AG09319 (cell line): ENCODE data around the gene CAST.

Experiments
- DNase-seq: peaks from one replicate; pipeline ENCODE4 v3.0.0-alpha.2; 2010; ENCODE audit warnings: low read depth; ENCODE audit errors: extremely low read depth
- TF ChIP-seq, protein P1 (sequence below): IDR thresholded peaks from 2 replicates; pipeline ENCODE4 v1.5.1; 2011; ENCODE audit warnings: low read depth, mild to moderate bottlenecking, inconsistent platforms, low read length, moderate library complexity

The CAST gene

DNA sequence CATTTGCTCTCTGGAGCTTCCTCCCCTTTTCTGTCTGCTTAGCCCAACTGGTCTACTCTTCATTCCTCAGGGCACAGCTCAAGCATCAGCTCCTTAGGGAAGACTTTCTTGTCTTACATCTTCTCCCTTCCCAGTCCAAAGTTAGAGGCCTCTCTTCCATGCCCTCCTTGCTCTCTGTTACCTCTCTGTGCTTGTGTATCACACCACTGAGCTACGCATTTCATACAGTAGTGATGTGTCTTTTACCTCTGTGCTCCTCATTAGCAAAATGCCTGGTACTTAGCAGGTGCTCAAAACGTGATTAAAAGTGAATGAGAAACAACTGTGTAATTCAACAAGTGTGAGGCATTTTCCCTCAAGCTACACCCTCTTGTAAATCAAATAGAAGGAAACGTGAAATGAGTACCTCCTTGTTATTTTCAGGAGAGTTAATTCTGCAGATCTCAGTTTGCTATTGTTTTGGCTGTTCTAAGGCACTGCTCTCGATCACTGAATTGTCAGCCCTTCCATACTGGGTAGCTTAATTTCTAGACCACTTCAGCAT, 106.6 kb downstream of the CAST start:
- DNase-seq = no peak
- TF ChIP-seq, protein P1, sequence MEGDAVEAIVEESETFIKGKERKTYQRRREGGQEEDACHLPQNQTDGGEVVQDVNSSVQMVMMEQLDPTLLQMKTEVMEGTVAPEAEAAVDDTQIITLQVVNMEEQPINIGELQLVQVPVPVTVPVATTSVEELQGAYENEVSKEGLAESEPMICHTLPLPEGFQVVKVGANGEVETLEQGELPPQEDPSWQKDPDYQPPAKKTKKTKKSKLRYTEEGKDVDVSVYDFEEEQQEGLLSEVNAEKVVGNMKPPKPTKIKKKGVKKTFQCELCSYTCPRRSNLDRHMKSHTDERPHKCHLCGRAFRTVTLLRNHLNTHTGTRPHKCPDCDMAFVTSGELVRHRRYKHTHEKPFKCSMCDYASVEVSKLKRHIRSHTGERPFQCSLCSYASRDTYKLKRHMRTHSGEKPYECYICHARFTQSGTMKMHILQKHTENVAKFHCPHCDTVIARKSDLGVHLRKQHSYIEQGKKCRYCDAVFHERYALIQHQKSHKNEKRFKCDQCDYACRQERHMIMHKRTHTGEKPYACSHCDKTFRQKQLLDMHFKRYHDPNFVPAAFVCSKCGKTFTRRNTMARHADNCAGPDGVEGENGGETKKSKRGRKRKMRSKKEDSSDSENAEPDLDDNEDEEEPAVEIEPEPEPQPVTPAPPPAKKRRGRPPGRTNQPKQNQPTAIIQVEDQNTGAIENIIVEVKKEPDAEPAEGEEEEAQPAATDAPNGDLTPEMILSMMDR = no peak

GRCh38 chr5:96771395-96771794, 109.2 kb downstream of the CAST start:
- TF ChIP-seq, protein P1 = no peak
- no peak for DNase-seq

DNA sequence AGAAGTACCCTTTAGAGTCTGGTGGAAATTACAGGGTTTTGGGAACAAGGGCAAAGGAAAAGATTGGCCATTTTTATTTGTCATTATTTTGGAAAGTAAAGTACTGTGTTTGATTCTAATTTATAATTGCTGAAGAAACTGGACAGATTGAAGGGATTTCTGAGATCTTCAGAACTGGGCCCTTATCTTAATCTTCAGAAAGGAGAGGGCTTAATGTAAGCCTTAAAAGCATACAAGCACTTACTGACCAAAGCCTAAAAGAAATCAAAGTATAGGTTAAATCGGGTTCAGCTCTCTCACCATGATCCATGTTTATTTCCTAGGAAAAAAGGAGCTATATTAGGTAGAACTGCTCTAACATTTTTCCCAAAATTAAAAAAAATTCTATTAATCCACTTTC, 109.9 kb downstream of the CAST start:
- TF ChIP-seq, protein P1 = no peak
- no peak for DNase-seq

DNA sequence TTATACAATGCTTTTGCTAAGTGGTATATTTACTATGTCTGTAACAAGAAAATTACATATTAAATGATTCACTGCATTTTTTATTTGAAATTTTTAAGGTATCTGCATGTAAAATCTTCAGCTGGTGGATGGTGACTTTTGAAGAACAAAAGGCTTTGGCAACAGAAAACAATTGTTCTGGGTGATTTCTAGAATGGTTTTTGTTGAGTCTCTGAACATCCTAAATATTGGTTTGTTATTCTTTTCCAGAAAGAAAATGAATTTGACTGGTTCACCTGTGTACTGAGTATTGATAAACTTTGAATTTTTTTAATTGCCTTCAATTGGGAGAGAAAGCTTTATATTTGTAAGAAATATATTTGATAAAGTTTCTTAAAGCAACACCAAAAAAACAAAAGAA, 110.4 kb downstream of the CAST start:
- no peak for DNase-seq
- TF ChIP-seq, protein P1 = no peak

- TF ChIP-seq, protein P1 = no peak
- no peak for DNase-seq
Measured at GRCh38 chr5:96775050-96775449, 112.9 kb downstream of the CAST start.

DNA sequence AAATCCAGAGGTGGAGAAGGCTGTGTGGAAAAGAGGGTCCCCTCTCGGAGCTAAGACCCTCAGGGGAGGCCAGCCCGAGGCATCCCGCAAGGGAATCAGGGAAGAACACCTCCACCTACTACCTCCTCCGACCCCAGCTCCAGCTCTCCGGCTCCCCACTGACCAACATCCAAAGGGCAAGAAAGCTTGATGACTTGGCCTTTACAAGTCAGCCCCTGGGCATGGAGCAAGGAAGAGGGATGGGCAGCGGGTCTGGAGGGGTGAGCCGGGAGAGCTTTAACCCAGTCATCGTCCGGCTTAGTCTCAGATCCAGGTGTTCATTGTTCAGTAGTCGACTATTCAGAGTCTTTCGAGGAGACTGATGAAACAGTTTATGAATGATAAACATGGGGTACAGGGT, 113.5 kb downstream of the CAST start:
- TF ChIP-seq, protein P1 = no peak

DNA sequence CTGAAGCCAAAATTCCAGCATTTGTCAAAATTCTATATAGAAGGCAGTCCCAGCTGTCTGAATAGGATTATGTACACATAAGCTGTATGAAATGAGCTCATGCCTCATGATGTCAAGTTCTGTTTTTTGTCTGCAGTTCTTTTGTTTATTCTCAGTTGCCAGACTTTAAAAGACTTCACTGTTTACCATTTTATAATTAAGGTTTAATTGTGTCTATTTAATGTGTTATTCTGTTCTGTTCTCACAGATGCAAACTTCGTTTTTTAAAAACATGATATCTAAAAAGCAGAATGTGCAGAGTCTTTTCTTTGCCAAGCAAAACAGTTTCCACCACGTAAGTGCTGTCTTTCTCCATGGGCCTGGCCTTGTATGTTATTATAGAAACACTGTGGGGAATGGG, 114.4 kb downstream of the CAST start:
- DNase-seq = no peak
- TF ChIP-seq, protein P1 = no peak

More for the DNA sequence above, 113.5 kb downstream of the CAST start:
- DNase-seq = no peak
